MM.1S (cell line): ENCODE data around the gene TAF11L2.
"Not testable (repeated sequence)": the region's sequence is repeated elsewhere in the genome, so short reads cannot be mapped to it uniquely, and the experiment has no call there.

Experiments used
- DNase-seq: peaks from one replicate; pipeline ENCODE4 v3.0.0-alpha.2; 2015
- H2AFZ ChIP-seq: fragments of 300-600 bp; sonication (generic); 2 replicates; pipeline ENCODE4 v1.6.0; 2016; ENCODE audit warnings: antibody characterized with exemption, low read length
- H3F3A ChIP-seq: fragments of 300-600 bp; sonication (generic); 2 replicates; pipeline ENCODE4 v1.6.1; 2016; ENCODE audit warnings: mild to moderate bottlenecking, antibody characterized with exemption, low read length, moderate library complexity, mixed read lengths; ENCODE audit not compliant: insufficient read depth
- H3K27ac ChIP-seq: fragments of 300-600 bp; sonication (generic); 2 replicates; pipeline ENCODE4 v1.5.1; 2016; ENCODE audit warnings: mild to moderate bottlenecking, low read length
- H3K27me3 ChIP-seq: fragments of 300-600 bp; sonication (generic); replicated peaks from 2 replicates; pipeline ENCODE4 v1.6.0; 2016; ENCODE audit warnings: low read length; ENCODE audit not compliant: insufficient read depth
- H3K36me3 ChIP-seq: fragments of 300-600 bp; sonication (generic); replicated peaks from 2 replicates; pipeline ENCODE4 v1.6.1; 2016; ENCODE audit warnings: mild to moderate bottlenecking, low read length, mixed read lengths; ENCODE audit not compliant: insufficient read depth
- H3K4me1 ChIP-seq: fragments of 300-600 bp; sonication (generic); 2 replicates; pipeline ENCODE4 v1.6.1; 2016; ENCODE audit warnings: low read length, mixed read lengths
- H3K4me2 ChIP-seq: fragments of 300-600 bp; sonication (generic); 2 replicates; pipeline ENCODE4 v1.6.0; 2016; ENCODE audit warnings: low read depth, low read length
- H3K4me3 ChIP-seq: fragments of 300-600 bp; sonication (generic); 2 replicates; pipeline ENCODE4 v1.5.1; 2016; ENCODE audit warnings: low read length, mixed read lengths
- H3K79me2 ChIP-seq: fragments of 300-600 bp; sonication (generic); 2 replicates; pipeline ENCODE4 v1.6.1; 2016; ENCODE audit warnings: mixed run types, low read length, mixed read lengths
- H3K9ac ChIP-seq: fragments of 300-600 bp; sonication (generic); 2 replicates; pipeline ENCODE4 v1.6.1; 2016; ENCODE audit warnings: low read length, mixed read lengths
- H3K9me2 ChIP-seq: fragments of 300-600 bp; sonication (generic); replicated peaks from 2 replicates; pipeline ENCODE4 v1.6.1; 2016; ENCODE audit warnings: mild to moderate bottlenecking, low read length, mixed read lengths; ENCODE audit not compliant: insufficient read depth
- H3K9me3 ChIP-seq: fragments of 300-600 bp; sonication (generic); replicated peaks from 2 replicates; pipeline ENCODE4 v1.6.1; 2016; ENCODE audit warnings: mild to moderate bottlenecking, low read length, mixed read lengths; ENCODE audit not compliant: insufficient read depth
- H4K20me1 ChIP-seq: fragments of 300-600 bp; sonication (generic); 2 replicates; pipeline ENCODE4 v1.6.1; 2016; ENCODE audit warnings: mild to moderate bottlenecking, low read length, moderate library complexity, mixed read lengths; ENCODE audit not compliant: insufficient read depth
- EZH2 ChIP-seq: fragments of 300-600 bp; sonication (generic); optimal IDR thresholded peaks from 2 replicates; pipeline ENCODE3; 2017; ENCODE audit warnings: low read depth, mild to moderate bottlenecking, antibody characterized with exemption, low read length, mixed read lengths
- EZH2phosphoT487 ChIP-seq: fragments of 300-600 bp; sonication (generic); IDR thresholded peaks from 2 replicates; pipeline ENCODE4 v1.6.1; 2018; ENCODE audit warnings: antibody characterized with exemption, low read length
- TF ChIP-seq, protein P1 (sequence below): fragments of 300-600 bp; sonication (generic); IDR thresholded peaks from 2 replicates; pipeline ENCODE4 v1.5.1; 2016; ENCODE audit warnings: antibody characterized with exemption, low read length, mixed read lengths

Gene TAF11L2

DNA sequence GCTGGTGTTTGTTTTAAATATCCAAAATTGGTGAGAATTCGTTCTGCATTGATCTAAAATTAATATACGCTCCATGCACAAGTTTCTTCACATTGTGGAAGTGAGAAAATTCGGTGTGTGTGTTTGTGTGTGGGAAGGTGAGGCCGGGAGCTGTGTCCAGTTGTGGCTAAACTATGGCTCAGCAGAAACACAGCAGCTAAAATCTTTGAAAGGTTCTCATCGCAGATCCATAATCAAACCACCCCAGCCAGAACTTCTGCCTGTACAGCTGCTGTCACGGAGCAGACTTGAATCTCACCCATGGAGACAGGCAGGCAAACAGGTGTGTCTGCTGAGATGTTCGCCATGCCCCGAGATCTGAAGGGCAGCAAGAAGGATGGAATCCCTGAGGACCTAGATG is at the start of gene TAF11L2:
Gene TAF11L2 (plus strand): TSS at position 301 of the 400 bp plus-strand sequence.
- not testable (repeated sequence) for H3K9ac ChIP-seq, H3K36me3 ChIP-seq, H3K9me3 ChIP-seq, H3F3A ChIP-seq, H3K27me3 ChIP-seq, H3K4me2 ChIP-seq, H2AFZ ChIP-seq, H4K20me1 ChIP-seq, H3K4me3 ChIP-seq, H3K4me1 ChIP-seq, H3K27ac ChIP-seq, H3K9me2 ChIP-seq, DNase-seq, H3K79me2 ChIP-seq

DNA sequence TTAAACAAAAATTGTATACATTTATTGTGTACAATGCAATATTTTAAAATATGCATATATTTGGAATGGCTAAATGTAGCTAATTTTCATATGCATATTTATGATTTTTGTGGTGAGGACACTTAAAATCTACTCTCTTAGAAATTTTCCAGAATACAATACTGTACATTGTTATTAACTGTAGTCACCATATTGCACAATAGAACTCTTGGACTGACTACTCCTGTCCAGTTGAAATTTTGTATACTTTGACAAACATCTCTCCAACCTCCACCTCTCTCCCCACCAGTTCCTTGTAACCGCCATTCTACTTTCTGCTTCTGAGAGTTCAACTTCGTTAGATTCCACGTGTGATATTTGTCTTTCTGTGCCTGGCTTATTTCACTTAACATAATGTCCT is 49.2 kb upstream of the TAF11L2 start:
- H4K20me1 ChIP-seq: no peaks in the 10 kb centered on the region
- TF ChIP-seq EZH2: no peak
- TF ChIP-seq, protein P1, sequence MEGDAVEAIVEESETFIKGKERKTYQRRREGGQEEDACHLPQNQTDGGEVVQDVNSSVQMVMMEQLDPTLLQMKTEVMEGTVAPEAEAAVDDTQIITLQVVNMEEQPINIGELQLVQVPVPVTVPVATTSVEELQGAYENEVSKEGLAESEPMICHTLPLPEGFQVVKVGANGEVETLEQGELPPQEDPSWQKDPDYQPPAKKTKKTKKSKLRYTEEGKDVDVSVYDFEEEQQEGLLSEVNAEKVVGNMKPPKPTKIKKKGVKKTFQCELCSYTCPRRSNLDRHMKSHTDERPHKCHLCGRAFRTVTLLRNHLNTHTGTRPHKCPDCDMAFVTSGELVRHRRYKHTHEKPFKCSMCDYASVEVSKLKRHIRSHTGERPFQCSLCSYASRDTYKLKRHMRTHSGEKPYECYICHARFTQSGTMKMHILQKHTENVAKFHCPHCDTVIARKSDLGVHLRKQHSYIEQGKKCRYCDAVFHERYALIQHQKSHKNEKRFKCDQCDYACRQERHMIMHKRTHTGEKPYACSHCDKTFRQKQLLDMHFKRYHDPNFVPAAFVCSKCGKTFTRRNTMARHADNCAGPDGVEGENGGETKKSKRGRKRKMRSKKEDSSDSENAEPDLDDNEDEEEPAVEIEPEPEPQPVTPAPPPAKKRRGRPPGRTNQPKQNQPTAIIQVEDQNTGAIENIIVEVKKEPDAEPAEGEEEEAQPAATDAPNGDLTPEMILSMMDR: no peak
- no peak for TF ChIP-seq EZH2phosphoT487
- no peaks in the 10 kb centered on the region for H3K9me3 ChIP-seq
- no peak for DNase-seq
- H3K9me2 ChIP-seq: no peaks in the 10 kb centered on the region
- H2AFZ ChIP-seq: no peak overlapping the region
- no peaks in the 10 kb centered on the region for H3K27me3 ChIP-seq
- no peak overlapping the region for H3K4me2 ChIP-seq
- H3K79me2 ChIP-seq: no peaks in the 10 kb centered on the region
- H3K4me3 ChIP-seq: no peak overlapping the region
- no peak overlapping the region for H3K9ac ChIP-seq
- H3F3A ChIP-seq: no peaks in the 10 kb centered on the region
- H3K4me1 ChIP-seq: no peaks in the 10 kb centered on the region
- H3K36me3 ChIP-seq: no peaks in the 10 kb centered on the region
- no peak overlapping the region for H3K27ac ChIP-seq

DNA sequence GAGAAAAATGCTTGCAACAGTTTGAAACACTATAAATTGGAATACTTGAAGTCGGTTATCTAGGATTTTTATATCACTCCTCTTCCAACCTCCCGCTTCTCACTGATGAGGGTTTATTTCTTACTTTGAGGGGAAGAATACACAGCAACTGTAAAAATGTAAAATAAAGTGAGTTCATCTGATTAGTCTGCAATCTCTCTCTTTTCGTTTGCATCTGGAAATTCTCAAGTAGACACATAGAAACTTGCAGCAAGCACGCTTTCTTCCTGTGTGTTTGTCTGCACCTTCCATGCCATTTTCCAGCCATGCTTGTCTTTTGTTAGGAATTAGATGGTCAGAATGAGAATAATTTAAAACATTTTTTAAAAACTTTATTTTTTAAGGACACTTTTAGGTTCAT is 45.1 kb upstream of the TAF11L2 start:
- no peak for DNase-seq
- no peaks in the 10 kb centered on the region for H3K9me3 ChIP-seq
- H3K9me2 ChIP-seq: no peaks in the 10 kb centered on the region
- H3F3A ChIP-seq: no peaks in the 10 kb centered on the region
- no peak overlapping the region for H3K4me2 ChIP-seq
- H2AFZ ChIP-seq: no peak overlapping the region
- no peaks in the 10 kb centered on the region for H3K79me2 ChIP-seq
- no peaks in the 10 kb centered on the region for H4K20me1 ChIP-seq
- TF ChIP-seq EZH2phosphoT487: no peak
- no peak for TF ChIP-seq EZH2
- TF ChIP-seq, protein P1: no peak
- no peaks in the 10 kb centered on the region for H3K27me3 ChIP-seq
- no peak overlapping the region for H3K27ac ChIP-seq
- no peaks in the 10 kb centered on the region for H3K36me3 ChIP-seq
- H3K4me1 ChIP-seq: no peaks in the 10 kb centered on the region
- H3K4me3 ChIP-seq: no peak overlapping the region
- H3K9ac ChIP-seq: no peak overlapping the region

DNA sequence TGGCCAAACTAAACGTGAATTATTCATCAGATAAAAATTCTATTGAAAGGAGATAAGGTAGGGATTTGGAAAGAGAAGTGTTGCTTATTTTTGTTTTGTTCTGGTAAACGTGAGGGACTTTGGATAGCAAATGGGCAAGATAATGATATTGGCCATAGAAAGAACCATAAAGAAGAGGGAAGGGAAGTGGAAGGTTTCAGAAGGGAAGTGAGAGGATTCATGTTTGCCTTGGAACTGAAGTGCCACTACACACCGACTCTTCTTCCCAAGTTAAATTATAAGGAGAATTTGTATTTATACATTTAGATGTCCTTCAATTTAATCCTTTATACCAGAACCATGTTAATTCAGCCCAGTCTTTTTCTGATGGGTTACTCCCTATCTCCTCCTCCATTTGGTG is 42.1 kb upstream of the TAF11L2 start:
- H3K79me2 ChIP-seq: no peaks in the 10 kb centered on the region
- H2AFZ ChIP-seq: no peak overlapping the region
- no peaks in the 10 kb centered on the region for H3K4me1 ChIP-seq
- H3K9me3 ChIP-seq: no peaks in the 10 kb centered on the region
- no peaks in the 10 kb centered on the region for H4K20me1 ChIP-seq
- DNase-seq: no peak
- H3K27me3 ChIP-seq: no peaks in the 10 kb centered on the region
- H3K9ac ChIP-seq: no peak overlapping the region
- H3F3A ChIP-seq: no peaks in the 10 kb centered on the region
- H3K27ac ChIP-seq: no peak overlapping the region
- no peak overlapping the region for H3K4me3 ChIP-seq
- no peaks in the 10 kb centered on the region for H3K9me2 ChIP-seq
- no peak for TF ChIP-seq EZH2
- TF ChIP-seq EZH2phosphoT487: no peak
- TF ChIP-seq, protein P1: no peak
- no peak overlapping the region for H3K4me2 ChIP-seq
- H3K36me3 ChIP-seq: no peaks in the 10 kb centered on the region
